IPS-18a (cell line): Measurements from ENCODE around the gene RHOXF2.
"Not testable (repeated sequence)": the region's sequence is repeated elsewhere in the genome, so short reads cannot be mapped to it uniquely, and the experiment has no call there.

Source experiments
- H3K27ac ChIP-seq: one replicate; pipeline ENCODE4 v1.5.1; 2013; ENCODE audit warnings: low read length
- H3K27me3 ChIP-seq: one replicate; pipeline ENCODE4 v1.6.1; 2013; ENCODE audit warnings: mild to moderate bottlenecking, low read length; ENCODE audit not compliant: control insufficient read depth, insufficient read depth
- H3K36me3 ChIP-seq: one replicate; pipeline ENCODE4 v1.6.1; 2013; ENCODE audit warnings: low read depth, low read length; ENCODE audit not compliant: control insufficient read depth
- H3K4me1 ChIP-seq: one replicate; pipeline ENCODE4 v1.6.1; 2013; ENCODE audit warnings: low read depth, low read length; ENCODE audit not compliant: control insufficient read depth
- H3K4me3 ChIP-seq: one replicate; pipeline ENCODE4 v1.5.1; 2013; ENCODE audit warnings: low read length
- H3K9ac ChIP-seq: one replicate; pipeline ENCODE4 v1.6.1; 2013; ENCODE audit warnings: mild to moderate bottlenecking, low read length, moderate library complexity
- H3K9me3 ChIP-seq: one replicate; pipeline ENCODE4 v1.6.1; 2013; ENCODE audit warnings: low read depth, low read length; ENCODE audit not compliant: control insufficient read depth

The RHOXF2 gene, protein sequence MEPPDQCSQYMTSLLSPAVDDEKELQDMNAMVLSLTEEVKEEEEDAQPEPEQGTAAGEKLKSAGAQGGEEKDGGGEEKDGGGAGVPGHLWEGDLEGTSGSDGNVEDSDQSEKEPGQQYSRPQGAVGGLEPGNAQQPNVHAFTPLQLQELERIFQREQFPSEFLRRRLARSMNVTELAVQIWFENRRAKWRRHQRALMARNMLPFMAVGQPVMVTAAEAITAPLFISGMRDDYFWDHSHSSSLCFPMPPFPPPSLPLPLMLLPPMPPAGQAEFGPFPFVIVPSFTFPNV

DNA sequence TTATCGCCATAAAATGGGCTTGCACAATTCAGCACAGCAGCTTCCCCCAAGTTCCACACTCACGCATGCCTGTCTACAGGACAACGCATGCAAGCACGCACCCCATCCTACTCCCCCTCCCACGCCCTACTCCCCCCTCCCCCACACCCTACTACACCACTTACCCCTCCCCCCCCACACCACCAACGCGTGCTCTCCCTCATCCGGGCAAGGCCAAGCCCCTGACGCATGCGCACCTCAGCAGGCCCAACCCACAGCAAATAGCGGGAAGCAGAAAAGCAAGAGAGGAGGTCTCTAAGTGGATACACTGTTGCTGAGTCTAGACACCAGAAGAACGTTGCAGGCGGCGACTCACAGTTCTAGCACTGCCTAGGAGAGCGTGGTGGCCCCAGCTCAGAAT, at the start of gene RHOXF2:
TSS of gene RHOXF2 (plus strand) at position 301 of the 400 bp plus-strand sequence. CDS start 138 bp downstream, outside the sequence.
- not testable (repeated sequence) for H3K36me3 ChIP-seq, H3K9ac ChIP-seq, H3K4me1 ChIP-seq, H3K27ac ChIP-seq, H3K27me3 ChIP-seq, H3K9me3 ChIP-seq, H3K4me3 ChIP-seq

DNA sequence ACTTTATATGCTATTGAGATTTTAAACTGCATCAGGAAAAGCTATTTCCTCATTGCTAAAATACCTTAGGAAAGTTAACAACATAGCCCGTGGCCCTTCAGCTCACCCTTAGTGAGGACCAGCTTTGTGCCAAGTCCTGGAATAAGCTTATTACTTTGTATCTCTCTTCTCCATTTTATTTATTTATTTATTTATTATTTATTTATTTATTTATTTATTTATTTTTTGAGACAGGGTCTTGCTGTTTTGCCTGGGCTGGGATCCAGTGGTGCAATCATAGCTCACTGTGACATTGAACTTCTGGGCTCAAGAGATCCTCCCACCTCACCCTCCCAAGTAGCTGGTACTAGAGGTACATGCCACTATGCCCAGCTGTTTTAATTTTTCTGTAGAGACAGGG, 49.0 kb upstream of the RHOXF2 start:
- Histone ChIP-seq H3K36me3 (no peaks in the 10 kb centered on the region), H3K27ac (no peak overlapping the region), H3K9ac (no peak overlapping the region), H3K4me1 (no peaks in the 10 kb centered on the region), H3K27me3 (no peaks in the 10 kb centered on the region), H3K4me3 (no peak overlapping the region), H3K9me3 (peaks cover 14% of the 10 kb centered on the region)

DNA sequence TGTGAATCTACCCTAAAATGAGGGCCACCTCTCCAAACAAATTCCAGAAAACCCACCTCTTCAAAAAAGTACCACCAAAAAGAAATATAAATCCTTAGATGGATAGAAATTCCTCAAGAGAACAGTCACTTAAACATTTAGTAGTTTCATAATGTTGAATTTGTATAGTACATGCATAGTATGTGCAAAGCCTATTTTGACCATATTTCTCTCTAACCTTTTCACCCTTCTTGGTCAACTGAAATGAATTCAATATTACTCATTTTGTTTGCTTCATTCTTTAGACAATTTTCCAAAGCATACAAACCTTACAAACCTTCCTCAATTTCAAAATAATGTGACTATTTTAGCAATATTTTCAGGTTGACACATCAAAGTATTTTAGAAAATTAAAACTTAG, 46.8 kb upstream of the RHOXF2 start:
- Histone ChIP-seq H3K9me3 (peaks cover 6% of the 10 kb centered on the region), H3K36me3 (no peaks in the 10 kb centered on the region), H3K27me3 (no peaks in the 10 kb centered on the region), H3K9ac (no peak overlapping the region), H3K4me3 (no peak overlapping the region), H3K4me1 (no peaks in the 10 kb centered on the region), H3K27ac (no peak overlapping the region)

DNA sequence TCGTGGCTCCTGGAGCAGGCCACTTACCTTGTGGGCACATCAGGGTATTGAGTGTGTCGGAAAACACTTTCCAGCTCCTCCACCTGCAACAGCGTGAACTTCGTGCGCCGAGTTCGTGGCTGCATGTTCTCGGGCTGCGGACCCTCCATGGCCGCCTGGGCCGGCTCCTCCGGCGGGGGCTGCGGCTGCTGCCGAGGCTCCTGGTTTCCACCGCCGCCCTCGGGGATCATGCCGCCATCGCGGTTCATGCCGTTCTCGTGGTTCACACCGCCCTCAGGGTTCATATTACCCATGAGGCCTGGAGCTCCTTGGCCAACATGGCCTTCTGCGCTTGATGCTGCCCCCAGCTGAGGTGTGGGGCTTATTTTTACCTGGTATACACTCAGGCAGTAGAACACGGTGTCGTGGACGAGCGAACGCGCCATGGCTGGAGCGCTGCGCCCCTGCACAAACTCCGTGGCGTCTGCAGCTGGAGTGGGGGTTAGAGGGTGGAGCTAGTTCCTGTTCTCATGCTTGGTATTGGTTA, 42.9 kb upstream of the RHOXF2 start, which contains the start of gene RHOXF1:
TSS of gene RHOXF1 (minus strand) at position 476 of the 526 bp plus-strand sequence. CDS start at position 425, 51 bp downstream.
- Histone ChIP-seq H3K4me1 (no peaks in the 10 kb centered on the region), H3K9me3 (no peaks in the 10 kb centered on the region), H3K4me3 (no peak within 1 kb of the TSS), H3K36me3 (no peaks in the 10 kb centered on the region), H3K27me3 (no peaks in the 10 kb centered on the region), H3K9ac (no peak within 1 kb of the TSS), H3K27ac (no peak within 1 kb of the TSS)

DNA sequence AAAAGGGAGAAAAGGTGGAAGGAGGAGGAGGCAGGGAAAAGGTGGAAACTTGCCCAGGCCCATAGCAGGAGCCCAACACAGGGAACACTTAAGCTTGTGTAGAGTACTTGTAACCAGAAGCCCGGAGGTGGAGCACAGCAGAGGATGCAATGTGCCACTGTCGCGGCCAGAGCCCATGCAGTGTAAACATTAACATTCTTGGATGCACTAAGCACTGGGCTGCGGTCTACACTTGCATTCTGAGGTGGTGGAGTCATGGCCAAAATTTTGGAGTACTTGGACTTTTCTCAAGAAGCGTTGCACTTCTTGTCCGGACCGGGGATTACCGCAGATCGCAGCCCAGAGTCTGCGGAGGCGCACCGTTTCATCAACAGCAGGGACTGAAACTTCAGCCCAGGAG, 38.2 kb upstream of the RHOXF2 start:
- Histone ChIP-seq H3K36me3 (no peaks in the 10 kb centered on the region), H3K27ac (no peak overlapping the region), H3K27me3 (no peaks in the 10 kb centered on the region), H3K9me3 (no peaks in the 10 kb centered on the region), H3K4me3 (no peak overlapping the region), H3K9ac (no peak overlapping the region), H3K4me1 (peaks cover 3% of the 10 kb centered on the region)

DNA sequence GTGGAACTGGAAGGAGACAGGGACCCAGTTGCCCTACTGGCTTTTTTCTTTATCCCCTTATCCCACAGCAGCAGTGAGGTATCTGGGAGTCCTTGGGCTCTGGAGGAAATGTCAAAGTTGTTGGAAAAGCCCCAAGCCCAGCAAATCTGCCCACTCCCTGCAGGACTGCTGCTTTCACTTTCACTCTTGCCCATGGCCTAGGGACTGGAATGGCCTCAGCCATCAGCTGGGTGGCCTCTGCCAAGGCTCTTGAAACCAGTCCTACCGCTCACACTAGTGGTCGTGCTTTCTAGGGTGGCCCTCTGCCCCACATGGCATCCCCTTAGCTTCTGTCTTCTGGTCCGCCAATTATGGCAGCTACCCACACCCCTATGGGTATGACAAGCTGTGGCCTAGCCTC, 33.0 kb upstream of the RHOXF2 start:
- no peaks in the 10 kb centered on the region for H3K36me3 ChIP-seq
- H3K27ac ChIP-seq, result no peak overlapping the region
- H3K9ac ChIP-seq, result no peak overlapping the region
- H3K4me1 ChIP-seq, result peaks cover 3% of the 10 kb centered on the region
- peaks cover 13% of the 10 kb centered on the region for H3K9me3 ChIP-seq
- H3K27me3 ChIP-seq, result no peaks in the 10 kb centered on the region
- no peak overlapping the region for H3K4me3 ChIP-seq

DNA sequence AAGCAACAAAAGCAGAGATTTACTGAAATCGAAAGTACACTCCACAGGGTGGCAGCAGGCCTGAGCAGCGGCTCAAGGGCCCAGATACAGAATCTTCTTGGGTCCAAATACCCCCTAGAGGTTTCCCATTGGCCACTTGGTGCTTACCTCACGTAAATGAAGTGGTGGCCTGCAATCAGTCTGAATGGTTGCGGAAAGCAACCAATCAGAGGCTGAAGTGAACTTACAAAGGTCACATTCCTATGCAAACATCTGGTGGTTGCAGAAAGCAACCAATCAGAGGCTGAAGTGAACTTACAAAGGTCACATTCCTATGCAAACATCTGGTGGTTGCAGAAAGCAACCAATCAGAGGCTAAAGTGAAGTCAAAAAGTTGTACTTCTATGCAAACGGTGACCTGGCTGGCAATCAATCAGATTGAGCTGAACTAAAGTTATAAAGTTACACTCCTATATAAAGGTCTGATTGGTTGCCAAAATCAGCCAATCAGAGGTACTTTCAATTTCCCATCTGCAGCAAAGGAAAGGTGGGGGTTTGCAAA, 30.0 kb upstream of the RHOXF2 start:
- not testable (repeated sequence) for H3K27ac ChIP-seq, H3K4me1 ChIP-seq, H3K4me3 ChIP-seq, H3K27me3 ChIP-seq, H3K9ac ChIP-seq, H3K36me3 ChIP-seq
- peaks cover 13% of the 10 kb centered on the region for H3K9me3 ChIP-seq

DNA sequence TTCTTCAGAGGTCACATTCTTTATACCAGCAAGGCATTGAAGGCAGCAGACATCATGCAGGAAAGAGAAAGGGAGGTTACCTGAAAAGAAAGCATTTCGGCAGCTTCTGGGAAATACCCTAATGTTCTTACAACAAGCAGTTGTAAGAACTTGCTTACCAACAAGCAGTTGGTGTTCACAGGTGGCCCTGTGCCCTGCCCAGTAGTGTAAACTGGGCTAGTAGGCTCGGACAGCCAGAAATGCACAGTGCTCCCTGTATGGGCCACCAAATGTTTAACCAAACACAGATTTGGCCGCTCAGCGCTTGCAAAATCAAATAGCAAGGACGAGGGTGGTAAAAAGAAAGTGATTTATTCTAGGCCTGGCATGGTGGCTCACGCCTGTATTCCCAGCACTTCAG, 22.3 kb upstream of the RHOXF2 start:
- peaks cover 4% of the 10 kb centered on the region for H3K9me3 ChIP-seq
- H3K9ac ChIP-seq, result no peak overlapping the region
- no peak overlapping the region for H3K4me3 ChIP-seq
- H3K36me3 ChIP-seq, result no peaks in the 10 kb centered on the region
- no peaks in the 10 kb centered on the region for H3K27me3 ChIP-seq
- no peak overlapping the region for H3K27ac ChIP-seq
- peaks cover 5% of the 10 kb centered on the region for H3K4me1 ChIP-seq

DNA sequence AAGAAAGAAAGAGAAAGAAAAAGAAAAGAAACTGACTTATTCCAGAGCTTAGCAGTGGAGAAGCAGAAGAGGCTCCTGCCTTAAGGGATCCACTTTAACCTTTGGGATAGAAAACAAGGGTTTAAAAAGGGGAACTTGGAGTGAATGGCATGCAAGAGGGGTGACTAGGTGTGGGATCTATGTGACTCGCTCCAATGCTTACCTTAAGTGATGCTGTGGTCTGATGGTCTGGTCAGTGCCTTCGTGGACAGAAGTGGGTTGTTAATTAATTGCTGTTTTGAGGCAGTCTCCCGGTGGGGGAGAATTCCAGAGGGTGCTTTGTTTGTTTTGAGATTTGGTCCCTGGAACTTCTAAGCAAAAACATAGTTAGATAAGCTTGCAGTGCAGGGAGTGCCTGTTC, 21.6 kb upstream of the RHOXF2 start:
- Histone ChIP-seq H3K9ac (no peak overlapping the region), H3K4me1 (peaks cover 5% of the 10 kb centered on the region), H3K27me3 (no peaks in the 10 kb centered on the region), H3K4me3 (no peak overlapping the region), H3K9me3 (peaks cover 4% of the 10 kb centered on the region), H3K27ac (no peak overlapping the region), H3K36me3 (no peaks in the 10 kb centered on the region)

DNA sequence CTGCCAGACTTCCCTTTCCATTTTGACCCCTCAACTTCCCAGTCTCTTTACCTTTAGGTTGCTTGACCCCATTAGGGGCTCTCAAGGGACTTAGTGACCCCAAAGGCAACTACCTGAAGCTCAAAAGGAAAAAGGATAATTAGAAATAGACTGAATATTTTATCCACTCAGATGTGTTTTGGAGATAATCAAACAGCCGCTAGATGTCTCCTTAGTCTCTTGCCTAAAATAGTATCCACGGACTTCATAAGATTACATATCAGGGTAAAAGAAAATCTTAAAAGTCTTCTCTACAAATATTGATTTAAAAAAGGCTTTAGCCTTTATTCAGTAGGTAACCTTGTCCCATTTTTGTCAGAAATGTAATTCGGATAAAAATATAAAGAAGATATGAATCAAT, 21.0 kb upstream of the RHOXF2 start:
- H3K36me3 ChIP-seq, result no peaks in the 10 kb centered on the region
- H3K4me3 ChIP-seq, result no peak overlapping the region
- H3K27me3 ChIP-seq, result no peaks in the 10 kb centered on the region
- peaks cover 5% of the 10 kb centered on the region for H3K4me1 ChIP-seq
- H3K27ac ChIP-seq, result no peak overlapping the region
- H3K9me3 ChIP-seq, result peaks cover 4% of the 10 kb centered on the region
- H3K9ac ChIP-seq, result no peak overlapping the region

DNA sequence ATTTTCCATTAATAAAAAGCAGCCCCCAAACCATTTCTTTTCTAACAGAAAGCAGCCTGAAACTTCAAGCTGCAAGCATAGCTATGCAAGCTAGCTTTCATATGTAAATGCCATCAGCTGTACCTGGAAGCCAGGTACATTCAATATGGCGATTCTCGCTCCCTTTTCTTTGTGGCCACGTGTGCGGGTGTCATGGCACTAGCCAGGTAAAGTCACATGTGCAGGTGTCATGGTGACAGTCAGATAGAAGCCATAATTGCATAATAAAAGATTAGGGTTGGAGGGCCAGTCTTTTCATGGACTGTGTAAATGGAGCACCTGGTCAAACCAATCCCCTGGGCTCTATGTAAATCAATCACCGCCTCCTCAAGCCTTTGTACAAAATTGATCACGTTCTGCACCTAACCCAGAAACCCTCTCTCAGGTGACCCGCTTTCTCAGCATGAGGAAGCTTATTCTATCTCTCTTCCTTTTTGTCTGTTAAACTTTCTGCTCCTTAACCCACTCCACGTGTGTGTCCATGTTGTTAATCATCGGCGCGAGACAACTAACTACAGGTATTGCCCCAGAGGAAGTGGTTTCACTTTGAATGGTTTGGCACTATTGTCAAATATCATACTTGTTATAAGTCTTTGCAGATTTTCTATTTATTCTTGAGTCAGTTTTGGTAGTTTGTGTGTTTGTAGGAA, 18.0 kb upstream of the RHOXF2 start:
- Histone ChIP-seq H3K36me3 (no peaks in the 10 kb centered on the region), H3K9ac (peak overlapping the region; percentile 53), H3K27me3 (no peaks in the 10 kb centered on the region), H3K27ac (peak overlapping the region; percentile 51), H3K9me3 (peaks cover 1% of the 10 kb centered on the region), H3K4me1 (peaks cover 10% of the 10 kb centered on the region), H3K4me3 (peak overlapping the region; percentile 54)
